Retinal pigment epithelial cell (primary cell): ENCODE data around the gene COX19.

Experiments used
- DNase-seq: peaks from one replicate; pipeline ENCODE4 v3.0.0-alpha.2; 2010; ENCODE audit warnings: low read depth
- H3K4me3 ChIP-seq: 2 replicates; pipeline ENCODE4 v1.5.1; 2011; ENCODE audit warnings: mild to moderate bottlenecking, low read length, control low read depth, moderate library complexity
- CTCF ChIP-seq: conservative IDR thresholded peaks from 2 replicates; pipeline ENCODE4 v1.5.1; 2011; ENCODE audit warnings: low read depth, low read length, control low read depth, inconsistent platforms

COX19 gene

GRCh38 chr7:986766-987751 is 11.7 kb upstream of the COX19 start:
- no peak for TF ChIP-seq CTCF
- H3K4me3 ChIP-seq, result no peak overlapping the region
- DNase-seq, result no peak

GRCh38 chr7:985915-986741 is 10.8 kb upstream of the COX19 start:
- H3K4me3 ChIP-seq, result no peak overlapping the region
- no peak for TF ChIP-seq CTCF
- no peak for DNase-seq

- no peak overlapping the region for H3K4me3 ChIP-seq
- no peak for TF ChIP-seq CTCF
- no peak for DNase-seq
These were observed 9.7 kb upstream of the COX19 start for GRCh38 chr7:985127-985416.

- no peak overlapping the region for H3K4me3 ChIP-seq
- DNase-seq, result no peak
- no peak for TF ChIP-seq CTCF
These were observed 9.2 kb upstream of the COX19 start for GRCh38 chr7:984361-985126.

GRCh38 chr7:983616-984071 is 8.3 kb upstream of the COX19 start:
- H3K4me3 ChIP-seq, result no peak overlapping the region
- DNase-seq, result no peak
- TF ChIP-seq CTCF, result no peak

- H3K4me3 ChIP-seq, result no peak within 1 kb of the TSS
- no peak for TF ChIP-seq CTCF
- DNase-seq, result no peak
These were observed 7.8 kb upstream of the COX19 start, which contains the start of gene CYP2W1 for GRCh38 chr7:983004-983615. CYP2W1 (plus strand) TSS chr7:983181; CDS start chr7:983212, 31 bp downstream.
